Measurements from ENCODE around the gene KCNMB2.
"Not testable (repeated sequence)": the region's sequence is repeated elsewhere in the genome, so short reads cannot be mapped to it uniquely, and the experiment has no call there.

Gene KCNMB2

DNA sequence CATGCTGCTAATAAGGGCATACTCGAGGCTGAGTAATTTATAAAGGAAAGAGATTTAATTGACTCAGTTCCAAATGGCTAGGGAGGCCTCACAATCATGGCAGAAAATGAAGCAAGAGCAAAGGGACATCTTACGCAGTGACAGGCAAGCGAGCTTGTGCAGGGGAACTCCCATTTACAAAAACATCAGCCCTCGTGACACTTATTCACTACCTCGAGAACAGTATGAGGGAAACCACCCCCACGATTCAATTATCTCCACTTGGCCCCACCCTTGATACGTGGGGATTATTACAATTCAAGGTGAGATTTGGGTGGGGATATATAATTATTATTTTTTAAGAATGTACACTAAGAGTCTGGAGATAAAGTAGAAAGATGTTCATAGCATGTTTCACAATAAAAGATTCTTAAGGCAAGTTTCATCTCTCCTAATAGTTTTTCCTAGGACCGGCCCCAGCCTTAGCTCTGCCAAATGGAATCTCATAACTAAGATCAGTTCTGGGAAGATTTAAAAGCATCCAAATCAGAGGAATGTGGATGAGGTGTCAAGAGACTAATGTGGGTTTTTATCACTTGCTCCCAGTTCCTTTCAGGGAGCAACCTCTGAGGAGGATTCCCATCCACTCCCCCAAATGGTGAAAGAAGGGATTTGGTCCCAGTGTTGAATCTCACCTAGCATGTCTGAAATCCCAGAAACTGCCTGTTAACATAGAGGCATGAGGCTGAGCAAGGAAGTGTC is 314.4 kb downstream of the KCNMB2 start:
- no peak for DNase-seq
- intact Hi-C loops (cut with DNase I; ENCODE audit: low total_unique reads): no loop called here
- H3K36me3 ChIP-seq: no peaks in the 10 kb centered on the region
- H3K4me1 ChIP-seq: peaks cover 0 to 40% (median 14%) of the 10 kb centered on the region in 4 donors
- no peak overlapping the region for H3K4me3 ChIP-seq
- no peaks in the 10 kb centered on the region for H3K9me3 ChIP-seq
- H3K27ac ChIP-seq: no peak overlapping the region
- TF ChIP-seq, protein P1, sequence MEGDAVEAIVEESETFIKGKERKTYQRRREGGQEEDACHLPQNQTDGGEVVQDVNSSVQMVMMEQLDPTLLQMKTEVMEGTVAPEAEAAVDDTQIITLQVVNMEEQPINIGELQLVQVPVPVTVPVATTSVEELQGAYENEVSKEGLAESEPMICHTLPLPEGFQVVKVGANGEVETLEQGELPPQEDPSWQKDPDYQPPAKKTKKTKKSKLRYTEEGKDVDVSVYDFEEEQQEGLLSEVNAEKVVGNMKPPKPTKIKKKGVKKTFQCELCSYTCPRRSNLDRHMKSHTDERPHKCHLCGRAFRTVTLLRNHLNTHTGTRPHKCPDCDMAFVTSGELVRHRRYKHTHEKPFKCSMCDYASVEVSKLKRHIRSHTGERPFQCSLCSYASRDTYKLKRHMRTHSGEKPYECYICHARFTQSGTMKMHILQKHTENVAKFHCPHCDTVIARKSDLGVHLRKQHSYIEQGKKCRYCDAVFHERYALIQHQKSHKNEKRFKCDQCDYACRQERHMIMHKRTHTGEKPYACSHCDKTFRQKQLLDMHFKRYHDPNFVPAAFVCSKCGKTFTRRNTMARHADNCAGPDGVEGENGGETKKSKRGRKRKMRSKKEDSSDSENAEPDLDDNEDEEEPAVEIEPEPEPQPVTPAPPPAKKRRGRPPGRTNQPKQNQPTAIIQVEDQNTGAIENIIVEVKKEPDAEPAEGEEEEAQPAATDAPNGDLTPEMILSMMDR (IDR thresholded peaks at IDR 0.05): no peak
- no peaks in the 10 kb centered on the region for H3K27me3 ChIP-seq

DNA sequence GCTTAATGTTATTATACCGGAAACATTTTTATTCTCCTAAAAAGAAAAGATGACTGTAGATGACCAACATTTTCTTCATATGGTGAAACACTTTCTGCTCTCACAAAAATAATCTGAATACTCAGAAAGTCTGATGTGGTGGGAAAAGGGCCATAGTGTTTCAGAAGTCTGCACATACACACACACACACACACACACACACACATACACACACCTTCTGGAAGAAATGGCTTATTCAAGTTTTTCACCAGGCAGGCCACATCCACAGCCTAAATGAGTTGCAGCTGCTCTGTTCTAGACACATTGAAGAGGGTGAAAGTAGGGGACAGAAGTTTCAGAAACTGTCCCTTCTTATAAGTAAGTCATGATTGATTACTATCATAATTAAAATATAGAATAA is 315.3 kb downstream of the KCNMB2 start:
- Histone ChIP-seq H3K4me3 (no peak overlapping the region), H3K9me3 (no peaks in the 10 kb centered on the region), H3K27ac (no peak overlapping the region), H3K27me3 (no peaks in the 10 kb centered on the region), H3K36me3 (no peaks in the 10 kb centered on the region), H3K4me1 (peaks cover 0 to 30% (median 12%) of the 10 kb centered on the region in 4 donors)
- no peak for DNase-seq
- TF ChIP-seq, protein P1 (IDR thresholded peaks at IDR 0.05): no peak
- intact Hi-C loops (cut with DNase I; ENCODE audit: low total_unique reads): no loop called here

DNA sequence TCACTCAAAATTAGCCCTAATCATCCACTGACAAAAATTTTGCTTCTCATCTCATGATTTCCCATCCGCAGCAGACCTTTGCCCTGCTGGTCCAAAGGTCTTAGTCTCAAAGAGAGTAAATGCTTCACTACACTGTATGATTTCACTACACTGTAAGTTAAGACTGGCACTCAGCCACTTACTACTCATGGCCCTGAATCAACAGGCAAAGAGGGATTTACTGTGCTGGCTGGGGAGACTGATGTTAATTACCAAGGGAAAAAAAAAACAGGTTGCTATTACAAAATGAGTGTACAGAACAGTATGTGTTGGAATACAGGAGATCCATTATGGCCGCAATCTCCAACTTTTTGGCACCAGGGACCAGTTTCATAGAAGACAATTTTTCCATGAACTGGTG is 320.6 kb downstream of the KCNMB2 start:
- no peak overlapping the region for H3K4me3 ChIP-seq
- H3K27ac ChIP-seq: no peak overlapping the region
- H3K36me3 ChIP-seq: no peaks in the 10 kb centered on the region
- H3K4me1 ChIP-seq: no peaks in the 10 kb centered on the region
- TF ChIP-seq, protein P1 (IDR thresholded peaks at IDR 0.05): no peak
- DNase-seq: no peak
- H3K27me3 ChIP-seq: no peaks in the 10 kb centered on the region
- intact Hi-C loops (cut with DNase I; ENCODE audit: low total_unique reads): no loop called here
- no peaks in the 10 kb centered on the region for H3K9me3 ChIP-seq

DNA sequence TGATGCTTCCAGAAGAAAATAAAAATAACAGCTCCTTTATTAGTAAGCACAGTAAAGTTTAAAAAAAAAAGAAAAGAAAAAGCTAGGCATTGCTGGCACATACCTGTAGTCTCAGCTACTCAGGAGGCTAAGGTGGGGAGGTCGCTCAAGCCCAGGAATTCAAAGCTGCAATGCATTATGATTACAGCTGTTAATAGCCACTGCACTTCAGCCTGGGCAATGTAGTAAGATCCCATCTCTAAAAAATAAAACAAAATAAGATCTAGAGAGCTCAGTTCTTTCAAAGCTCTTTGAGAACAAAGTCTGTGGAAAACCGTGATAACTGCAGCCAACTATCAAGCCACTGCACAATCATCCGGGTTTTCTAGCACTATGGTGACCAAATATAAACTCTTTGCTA is 323.1 kb downstream of the KCNMB2 start:
- no peak for DNase-seq
- no peak overlapping the region for H3K27ac ChIP-seq
- H3K9me3 ChIP-seq: no peaks in the 10 kb centered on the region
- H3K36me3 ChIP-seq: no peaks in the 10 kb centered on the region
- H3K4me3 ChIP-seq: no peak overlapping the region
- TF ChIP-seq, protein P1 (IDR thresholded peaks at IDR 0.05): no peak
- no peaks in the 10 kb centered on the region for H3K4me1 ChIP-seq
- no peaks in the 10 kb centered on the region for H3K27me3 ChIP-seq
- intact Hi-C loops (cut with DNase I; ENCODE audit: low total_unique reads): no loop called here

DNA sequence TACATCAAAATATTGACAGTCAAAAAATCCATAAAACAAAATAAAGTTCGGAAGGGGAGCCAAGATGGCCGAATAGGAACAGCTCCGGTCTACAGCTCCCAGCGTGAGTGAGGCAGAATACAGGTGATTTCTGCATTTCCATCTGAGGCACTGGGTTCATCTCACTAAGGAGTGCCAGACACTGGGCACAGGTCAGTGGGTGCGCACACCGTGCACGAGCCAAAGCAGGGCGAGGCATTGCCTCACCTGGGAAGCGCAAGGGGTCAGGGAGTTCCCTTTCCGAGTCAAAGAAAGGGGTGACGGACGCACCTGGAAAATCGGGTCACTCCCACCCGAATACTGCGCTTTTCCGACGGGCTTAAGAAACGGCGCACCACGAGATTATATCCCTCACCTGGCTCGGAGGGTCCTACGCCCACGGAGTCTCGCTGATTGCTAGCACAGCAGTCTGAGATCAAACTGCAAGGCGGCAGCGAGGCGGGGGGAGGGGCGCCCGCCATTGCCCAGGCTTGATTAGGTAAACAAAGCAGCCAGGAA is 323.7 kb downstream of the KCNMB2 start:
- intact Hi-C loops (cut with DNase I; ENCODE audit: low total_unique reads): not testable (repeated sequence)

DNA sequence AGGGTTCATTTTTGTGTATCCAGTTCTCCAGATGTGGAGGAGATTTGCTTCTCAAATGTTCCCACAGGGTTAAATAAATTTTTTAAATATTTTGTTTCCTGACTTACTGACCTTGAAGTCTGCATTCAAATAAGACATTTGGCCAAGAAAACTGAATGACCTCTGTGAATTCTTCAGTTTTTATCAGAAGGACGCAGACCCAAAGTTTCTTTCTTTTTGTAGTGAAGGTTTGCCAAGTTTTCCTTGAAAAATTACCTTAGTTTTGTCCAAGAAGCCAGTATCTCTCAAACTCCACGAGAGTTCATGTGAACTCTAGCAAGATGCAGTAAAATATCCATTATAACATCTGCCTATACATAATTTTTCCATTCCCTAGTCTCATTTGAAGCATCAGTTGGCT is 332.4 kb downstream of the KCNMB2 start:
- no peak overlapping the region for H3K27ac ChIP-seq

More for the DNA sequence above, 323.7 kb downstream of the KCNMB2 start:
- not testable (repeated sequence) for H3K4me1 ChIP-seq, DNase-seq, H3K9me3 ChIP-seq, H3K27me3 ChIP-seq, H3K36me3 ChIP-seq, H3K27ac ChIP-seq, H3K4me3 ChIP-seq

More for the DNA sequence above, 332.4 kb downstream of the KCNMB2 start:
- Histone ChIP-seq H3K4me1 (peaks cover 0 to 30% (median 9%) of the 10 kb centered on the region in 4 donors), H3K27me3 (no peaks in the 10 kb centered on the region), H3K4me3 (no peak overlapping the region), H3K36me3 (no peaks in the 10 kb centered on the region), H3K9me3 (no peaks in the 10 kb centered on the region)
- TF ChIP-seq, protein P1 (IDR thresholded peaks at IDR 0.05): no peak
- intact Hi-C loops (cut with DNase I; ENCODE audit: low total_unique reads): no loop called here
- DNase-seq: no peak

Data from tibial artery (tissue), 4 donors.